B cell (primary cell): Measurements from ENCODE around the gene MEF2C. TPM values are rescaled to one million over a fixed set of nuclear protein-coding genes. Genes with fewer than 3 reads are reported as not detected.

Experiments
- ATAC-seq: fragments of 200-7000 bp; cut with Tn5 transposase; one replicate; pipeline ENCODE4 v1.10.0; 2021; ENCODE audit warnings: low read depth, mild to moderate bottlenecking, moderate number of reproducible peaks, moderate library complexity
- CTCF ChIA-PET: fragments of 350-600 bp; sonication (Branson Sonifier 250); formaldehyde crosslinking; loops from one replicate; lab custom pipeline; 2021; ENCODE audit warnings: antibody characterized with exemption, inconsistent platforms; lab: Charles Lee
- POLR2A ChIA-PET: fragments of 350-600 bp; sonication (Branson Sonifier 250); formaldehyde crosslinking; loops from one replicate; lab custom pipeline; 2021; ENCODE audit warnings: antibody characterized with exemption; lab: Charles Lee
- DNase-seq: peaks from one replicate; pipeline ENCODE4 v3.0.0; 2013
- H2AFZ ChIP-seq: 2 replicates; pipeline ENCODE4 v1.6.1; 2012; ENCODE audit warnings: mild to moderate bottlenecking, low read depth, low read length; ENCODE audit not compliant: insufficient read depth, poor library complexity, severe bottlenecking
- H3K27ac ChIP-seq, 2 donors: 1 replicate in 1 of 2; 2 replicates in 1 of 2; pipeline ENCODE4 v1.5.1; 2012 to 2013; ENCODE audit warnings: low read length in 2 of 2, mild to moderate bottlenecking in 2 of 2, moderate library complexity in 1 of 2
- H3K27me3 ChIP-seq, 4 experiments: fragments of 200-600 bp in 1 of 4; sonication (generic) in 1 of 4; replicated peaks in 1 of 4; 1 replicate in 2 of 4; 2 replicates in 2 of 4; pipeline versions ENCODE4 v1.6.1 to v1.7.0; 2013 to 2016; ENCODE audit warnings: low read length in 3 of 4, mild to moderate bottlenecking in 2 of 4, mixed read lengths in 1 of 4, moderate library complexity in 1 of 4; ENCODE audit not compliant: insufficient read depth in 4 of 4, control insufficient read depth in 3 of 4; ENCODE audit errors: control extremely low read depth in 1 of 4
- H3K36me3 ChIP-seq, 2 experiments: replicated peaks in 1 of 2; 1 replicate in 1 of 2; 2 replicates in 1 of 2; pipeline versions ENCODE4 v1.6.1 to v1.7.1; 2013; ENCODE audit warnings: low read length in 1 of 2; ENCODE audit not compliant: insufficient read depth in 2 of 2, control insufficient read depth in 1 of 2; ENCODE audit errors: control extremely low read depth in 1 of 2, extremely low read depth in 1 of 2
- H3K4me1 ChIP-seq, 2 donors: fragments of 200-600 bp in 1 of 2; sonication (generic) in 1 of 2; 1 replicate in 1 of 2; 2 replicates in 1 of 2; pipeline versions ENCODE4 v1.5.1 to v1.6.1; 2013 to 2017; ENCODE audit warnings: low read length in 2 of 2; ENCODE audit not compliant: control insufficient read depth in 2 of 2, insufficient read depth in 2 of 2
- H3K4me2 ChIP-seq: replicated peaks from 2 replicates; pipeline ENCODE3; 2012; ENCODE audit warnings: mild to moderate bottlenecking, low read depth, low read length; ENCODE audit not compliant: poor library complexity, severe bottlenecking
- H3K4me3 ChIP-seq, 5 experiments: fragments of 200-600 bp in 1 of 5; sonication (generic) in 1 of 5; 1 replicate in 3 of 5; 2 replicates in 2 of 5; pipeline versions ENCODE4 v1.5.1 to v1.7.0; 2011 to 2016; ENCODE audit warnings: low read length in 4 of 5, mild to moderate bottlenecking in 4 of 5, low read depth in 2 of 5, control low read depth in 1 of 5, moderate library complexity in 1 of 5; ENCODE audit not compliant: insufficient read depth in 1 of 5; ENCODE audit errors: control extremely low read depth in 1 of 5, extremely low read depth in 1 of 5
- H3K79me2 ChIP-seq: fragments of 200-600 bp; sonication (generic); one replicate; pipeline ENCODE4 v1.6.0; 2016; ENCODE audit warnings: low read length; ENCODE audit not compliant: control insufficient read depth, insufficient read depth
- H3K9ac ChIP-seq: fragments of 200-600 bp; sonication (generic); 2 replicates; pipeline ENCODE4 v1.6.1; 2017; ENCODE audit warnings: mild to moderate bottlenecking, low read length, moderate library complexity
- H3K9me3 ChIP-seq, 3 donors: one replicate each; pipeline versions ENCODE4 v1.6.1 to v1.7.1; 2013; ENCODE audit warnings: low read length in 2 of 3; ENCODE audit not compliant: control insufficient read depth in 2 of 3, insufficient read depth in 1 of 3; ENCODE audit errors: control extremely low read depth in 1 of 3
- H4K20me1 ChIP-seq: 2 replicates; pipeline ENCODE4 v1.6.0; 2012; ENCODE audit warnings: mild to moderate bottlenecking, low read length; ENCODE audit not compliant: insufficient read depth, control insufficient read depth, poor library complexity, severe bottlenecking
- H3K27ac Mint-ChIP-seq: one replicate; pipeline ENCODE4 v1.8.0; 2021; ENCODE audit warnings: mixed read lengths
- H3K27me3 Mint-ChIP-seq: one replicate; pipeline ENCODE4 v1.8.0; 2021; ENCODE audit warnings: mixed read lengths
- H3K4me1 Mint-ChIP-seq: one replicate; pipeline ENCODE4 v1.8.0; 2021; ENCODE audit warnings: mixed read lengths
- H3K4me3 Mint-ChIP-seq: one replicate; pipeline ENCODE4 v1.8.0; 2021; ENCODE audit warnings: mixed read lengths
- H3K9me3 Mint-ChIP-seq: one replicate; pipeline ENCODE4 v1.8.0; 2022; ENCODE audit warnings: mixed read lengths; ENCODE audit not compliant: insufficient read depth
- EZH2 ChIP-seq: IDR thresholded peaks from 2 replicates; pipeline ENCODE4 v1.6.1; 2012; ENCODE audit warnings: borderline replicate concordance, low read depth, mild to moderate bottlenecking, moderate library complexity, low read length; ENCODE audit not compliant: insufficient read depth, poor library complexity, severe bottlenecking
- WGBS: methylation state at CpG from one replicate; pipeline ENCODE4 v1.1.5; 2013; ENCODE audit warnings: missing lambda C conversion rate; ENCODE audit not compliant: insufficient coverage; 5-methylcytosine and 5-hydroxymethylcytosine counted together
- intact Hi-C: fragments of 100-400 bp; cut with micrococcal nuclease; formaldehyde crosslinking; loops from one replicate; pipeline ENCODE4 v1.10.0; 2022
- polyA plus RNA-seq: library from polyadenylated mRNA; depleted of rRNA; stranded (reverse); fragments of >200 nt; gene quantifications from 2 replicates; pipeline ENCODE4 v1.2.3, GENCODE V29; 2012
- total RNA-seq, 2 donors: library from RNA; stranded (reverse); fragments of 120-200 nt in 1 of 2; gene quantifications; 1 replicate in 1 of 2; 2 replicates in 1 of 2; pipeline versions ENCODE4 v1.2.3 to v1.2.4, GENCODE V29; 2013 to 2022
- TF ChIP-seq, protein P1 (sequence below): fragments of 200-600 bp; IDR thresholded peaks from one replicate; pipeline ENCODE4 v1.8.0; 2022; ENCODE audit warnings: antibody characterized with exemption, mild to moderate bottlenecking

Gene MEF2C
- total and polyA plus RNA-seq, 2 donors (not counting 1 experiment from before 2014, with no cell fraction given) = 97.4 to 354 TPM

DNA sequence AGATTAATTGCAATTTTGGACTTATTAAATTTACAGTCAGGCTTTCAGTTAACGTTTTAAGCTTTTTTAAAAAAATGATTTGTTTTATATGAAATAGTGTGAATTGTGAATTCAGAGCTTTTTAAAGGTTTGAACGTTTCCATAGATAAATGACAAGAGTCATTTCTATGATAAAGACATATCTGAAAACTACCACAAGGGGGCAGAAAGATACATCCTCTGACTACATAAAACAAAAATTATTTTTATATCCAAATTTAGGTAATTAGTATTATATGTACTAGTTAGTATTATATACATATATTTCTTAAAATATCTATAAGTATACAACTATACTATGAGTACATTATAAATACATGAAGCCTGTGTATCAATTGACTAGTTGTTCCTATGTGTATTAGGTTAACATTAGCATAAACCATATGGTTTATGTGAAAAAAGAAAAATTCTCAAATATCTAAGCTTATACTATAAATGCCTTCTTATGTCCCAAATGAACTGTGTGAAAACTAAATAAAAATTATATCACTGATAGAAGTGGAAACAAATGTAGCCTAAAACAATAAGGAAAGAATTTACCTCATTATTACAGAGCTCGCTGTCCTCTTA is 155.2 kb downstream of the MEF2C start:
- DNase-seq (peak; percentile 54), ATAC-seq (no peak)
- no peak overlapping the region for H3K27ac Mint-ChIP-seq
- H4K20me1 ChIP-seq = peaks cover 7% of the 10 kb centered on the region
- no peak overlapping the region for H2AFZ ChIP-seq
- H3K79me2 ChIP-seq = peaks cover 13% of the 10 kb centered on the region
- no peak overlapping the region for H3K4me3 Mint-ChIP-seq
- TF ChIP-seq EZH2 = no peak
- TF ChIP-seq, protein P1, sequence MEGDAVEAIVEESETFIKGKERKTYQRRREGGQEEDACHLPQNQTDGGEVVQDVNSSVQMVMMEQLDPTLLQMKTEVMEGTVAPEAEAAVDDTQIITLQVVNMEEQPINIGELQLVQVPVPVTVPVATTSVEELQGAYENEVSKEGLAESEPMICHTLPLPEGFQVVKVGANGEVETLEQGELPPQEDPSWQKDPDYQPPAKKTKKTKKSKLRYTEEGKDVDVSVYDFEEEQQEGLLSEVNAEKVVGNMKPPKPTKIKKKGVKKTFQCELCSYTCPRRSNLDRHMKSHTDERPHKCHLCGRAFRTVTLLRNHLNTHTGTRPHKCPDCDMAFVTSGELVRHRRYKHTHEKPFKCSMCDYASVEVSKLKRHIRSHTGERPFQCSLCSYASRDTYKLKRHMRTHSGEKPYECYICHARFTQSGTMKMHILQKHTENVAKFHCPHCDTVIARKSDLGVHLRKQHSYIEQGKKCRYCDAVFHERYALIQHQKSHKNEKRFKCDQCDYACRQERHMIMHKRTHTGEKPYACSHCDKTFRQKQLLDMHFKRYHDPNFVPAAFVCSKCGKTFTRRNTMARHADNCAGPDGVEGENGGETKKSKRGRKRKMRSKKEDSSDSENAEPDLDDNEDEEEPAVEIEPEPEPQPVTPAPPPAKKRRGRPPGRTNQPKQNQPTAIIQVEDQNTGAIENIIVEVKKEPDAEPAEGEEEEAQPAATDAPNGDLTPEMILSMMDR = peak; percentile 79
- H3K9ac ChIP-seq = no peak overlapping the region
- peak overlapping the region in 1 of 2 donors; percentile 85 for H3K27ac ChIP-seq
- H3K9me3 ChIP-seq = no peaks in the 10 kb centered on the region
- peaks cover 20% of the 10 kb centered on the region in 2 donors for H3K4me1 ChIP-seq
- H3K27me3 ChIP-seq = no peaks in the 10 kb centered on the region
- intact Hi-C loops = loop anchor here (5.0 kb wide), 1 partner anchor 1659 kb away; no protein-coding TSS in a partner anchor
- no CpG with 5 or more reads among the region's 3 CpGs for whole genome bisulfite sequencing
- H3K27me3 Mint-ChIP-seq = no peaks in the 10 kb centered on the region
- H3K4me3 ChIP-seq = no peak overlapping the region
- ChIA-PET CTCF (interaction anchor here (0.6 to 12.1 kb wide), 41 partner anchors 13 to 1706 kb away, joined by 3 to 159 read pairs (median 5); partner anchors contain the start of gene MEF2C), POLR2A (no interaction called here)
- H3K4me2 ChIP-seq = no peak overlapping the region
- no peaks in the 10 kb centered on the region for H3K9me3 Mint-ChIP-seq
- peaks cover 12 to 89% of the 10 kb centered on the region in 2 experiments for H3K36me3 ChIP-seq
- peaks cover 27% of the 10 kb centered on the region for H3K4me1 Mint-ChIP-seq

- Histone ChIP-seq H3K9me3 (no peaks in the 10 kb centered on the region), H3K27me3 (no peaks in the 10 kb centered on the region), H4K20me1 (peaks cover 10% of the 10 kb centered on the region), H3K4me2 (no peak overlapping the region), H3K79me2 (peaks cover 6% of the 10 kb centered on the region), H3K9ac (no peak overlapping the region), H3K27ac (peak overlapping the region in 1 of 2 donors; percentile 52), H2AFZ (no peak overlapping the region), H3K4me1 (peaks cover 6% of the 10 kb centered on the region in 2 donors), H3K36me3 (peaks cover 8 to 91% of the 10 kb centered on the region in 2 experiments), H3K4me3 (no peak overlapping the region)
- DNase-seq = no peak
- Mint-ChIP-seq H3K4me3 (no peak overlapping the region), H3K27ac (no peak overlapping the region), H3K4me1 (peaks cover 8% of the 10 kb centered on the region), H3K9me3 (no peaks in the 10 kb centered on the region), H3K27me3 (no peaks in the 10 kb centered on the region)
- POLR2A ChIA-PET = no interaction called here
- CTCF ChIA-PET = interaction anchor here (1.5 to 12.1 kb wide), 3 partner anchors 9 to 1539 kb away, joined by 4 to 159 read pairs (median 9); no protein-coding TSS in a partner anchor
- intact Hi-C loops = loop anchor here (5.0 kb wide), 1 partner anchor 1662 kb away; no protein-coding TSS in a partner anchor
- no peak for ATAC-seq
- TF ChIP-seq EZH2 = no peak
- TF ChIP-seq, protein P1 = no peak
- 100% methylated on average over 1 of the region's 3 CpGs for WGBS
These were observed 157.5 kb downstream of the MEF2C start for GRCh38 chr5:88725454-88725853.
